Ascending aorta (tissue), 2 donors: ENCODE measurements around the gene PLEKHG2. TPM values are rescaled to one million over a fixed set of nuclear protein-coding genes. Genes with fewer than 3 reads are reported as not detected.
A peak's percentile ranks its signal among the peaks of the same experiment; 100 is the strongest.

Experiments
- DNase-seq, 2 donors: peaks; one replicate each; pipeline ENCODE4 v3.0.0-alpha.2; 2019; ENCODE audit warnings: low spot score in 2 of 2
- H3K27ac ChIP-seq, 2 donors: fragments of 200-600 bp; sonication (generic); one replicate each; pipeline ENCODE4 v1.5.1; 2016 to 2017; ENCODE audit warnings: mild to moderate bottlenecking in 1 of 2
- H3K27me3 ChIP-seq: fragments of 200-600 bp; sonication (generic); one replicate; pipeline ENCODE4 v1.5.1; 2017
- H3K36me3 ChIP-seq, 2 donors: fragments of 200-600 bp; sonication (generic); one replicate each; pipeline ENCODE4 v1.5.1; 2016
- H3K4me1 ChIP-seq, 2 donors: fragments of 200-600 bp; sonication (generic); one replicate each; pipeline ENCODE4 v1.5.1; 2016 to 2017; ENCODE audit warnings: mild to moderate bottlenecking in 1 of 2
- H3K4me3 ChIP-seq, 2 donors: fragments of 200-600 bp; sonication (generic); one replicate each; pipeline ENCODE4 v1.5.1; 2016 to 2017; ENCODE audit warnings: mild to moderate bottlenecking in 1 of 2
- H3K9me3 ChIP-seq, 2 donors: fragments of 200-600 bp; sonication (generic); one replicate each; pipeline ENCODE4 v1.5.1; 2016
- intact Hi-C: fragments of 100-400 bp; cut with DNase I; formaldehyde crosslinking; loops from one replicate; pipeline ENCODE4 v1.15.1; 2023
- total RNA-seq: library from RNA; depleted of rRNA; stranded (reverse); fragments of >200 nt; gene quantifications from one replicate; pipeline ENCODE4 v1.1.0, GENCODE V29; 2016
- TF ChIP-seq, protein P1 (sequence below), 3 experiments: fragments of 200-600 bp in 2 of 3; fragments of 450-650 bp in 1 of 3; sonication (generic) in 2 of 3; IDR thresholded peaks; one replicate each; pipeline ENCODE4 v1.5.1; 2016 to 2019; ENCODE audit warnings: antibody characterized with exemption in 3 of 3, mild to moderate bottlenecking in 1 of 3, moderate library complexity in 1 of 3

Gene PLEKHG2
- total RNA-seq, 1 donor from 2014 or later: 52.9 TPM

DNA sequence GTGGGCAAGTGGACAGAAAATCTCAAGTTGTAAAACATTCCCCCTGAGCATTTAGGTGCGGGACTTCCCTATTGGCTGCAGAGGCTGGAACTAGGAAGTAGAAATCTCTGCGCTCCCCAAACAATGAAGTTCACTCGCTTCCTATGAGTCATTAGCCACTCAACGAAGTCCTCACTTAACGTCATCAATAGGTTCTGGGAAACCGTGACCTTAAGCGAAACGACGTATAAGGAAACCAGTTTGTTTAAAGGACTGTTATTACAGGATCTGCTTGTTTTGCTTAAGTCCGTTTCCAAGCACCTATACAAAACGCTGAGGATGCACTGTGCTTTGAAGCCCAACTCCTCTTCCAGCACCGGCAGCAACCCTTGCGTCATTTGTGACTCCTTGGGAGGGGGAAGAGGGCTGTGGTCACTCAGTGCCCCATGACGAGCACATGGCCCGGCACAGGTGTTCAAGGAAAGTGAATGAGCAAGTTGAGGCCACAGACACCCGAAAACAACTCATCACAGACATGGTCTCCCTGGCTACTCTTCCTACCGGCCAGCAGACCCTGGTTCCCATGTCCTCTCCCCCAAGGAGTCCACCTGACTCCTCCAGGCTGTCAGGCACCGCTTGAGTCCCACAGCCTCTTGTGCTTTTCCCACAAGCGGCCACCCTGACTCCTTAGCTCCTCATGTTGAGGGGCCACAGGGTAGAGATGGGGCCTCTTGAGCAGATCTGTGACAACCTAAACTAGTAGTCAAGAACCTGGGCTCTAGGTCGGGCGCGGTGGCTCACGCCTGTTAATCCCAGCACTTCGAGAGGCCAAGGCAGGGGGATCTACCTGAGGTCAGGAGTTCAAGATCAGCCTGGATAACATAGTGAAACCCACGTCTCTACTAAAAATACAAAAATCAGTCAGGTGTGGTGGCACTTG is 18.5 kb downstream of the PLEKHG2 start:
- no peaks in the 10 kb centered on the region for H3K9me3 ChIP-seq
- intact Hi-C loops: no loop called here
- H3K27me3 ChIP-seq: no peaks in the 10 kb centered on the region
- H3K27ac ChIP-seq: peak overlapping the region; percentile 51 to 78
- H3K36me3 ChIP-seq: peaks cover 25 to 40% of the 10 kb centered on the region in 2 donors
- peak; percentile 65 to 82 for DNase-seq
- H3K4me1 ChIP-seq: peaks cover 13 to 36% of the 10 kb centered on the region in 2 donors
- no peak overlapping the region for H3K4me3 ChIP-seq
- TF ChIP-seq, protein P1, sequence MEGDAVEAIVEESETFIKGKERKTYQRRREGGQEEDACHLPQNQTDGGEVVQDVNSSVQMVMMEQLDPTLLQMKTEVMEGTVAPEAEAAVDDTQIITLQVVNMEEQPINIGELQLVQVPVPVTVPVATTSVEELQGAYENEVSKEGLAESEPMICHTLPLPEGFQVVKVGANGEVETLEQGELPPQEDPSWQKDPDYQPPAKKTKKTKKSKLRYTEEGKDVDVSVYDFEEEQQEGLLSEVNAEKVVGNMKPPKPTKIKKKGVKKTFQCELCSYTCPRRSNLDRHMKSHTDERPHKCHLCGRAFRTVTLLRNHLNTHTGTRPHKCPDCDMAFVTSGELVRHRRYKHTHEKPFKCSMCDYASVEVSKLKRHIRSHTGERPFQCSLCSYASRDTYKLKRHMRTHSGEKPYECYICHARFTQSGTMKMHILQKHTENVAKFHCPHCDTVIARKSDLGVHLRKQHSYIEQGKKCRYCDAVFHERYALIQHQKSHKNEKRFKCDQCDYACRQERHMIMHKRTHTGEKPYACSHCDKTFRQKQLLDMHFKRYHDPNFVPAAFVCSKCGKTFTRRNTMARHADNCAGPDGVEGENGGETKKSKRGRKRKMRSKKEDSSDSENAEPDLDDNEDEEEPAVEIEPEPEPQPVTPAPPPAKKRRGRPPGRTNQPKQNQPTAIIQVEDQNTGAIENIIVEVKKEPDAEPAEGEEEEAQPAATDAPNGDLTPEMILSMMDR (IDR thresholded peaks at IDR 0.05): no peak

DNA sequence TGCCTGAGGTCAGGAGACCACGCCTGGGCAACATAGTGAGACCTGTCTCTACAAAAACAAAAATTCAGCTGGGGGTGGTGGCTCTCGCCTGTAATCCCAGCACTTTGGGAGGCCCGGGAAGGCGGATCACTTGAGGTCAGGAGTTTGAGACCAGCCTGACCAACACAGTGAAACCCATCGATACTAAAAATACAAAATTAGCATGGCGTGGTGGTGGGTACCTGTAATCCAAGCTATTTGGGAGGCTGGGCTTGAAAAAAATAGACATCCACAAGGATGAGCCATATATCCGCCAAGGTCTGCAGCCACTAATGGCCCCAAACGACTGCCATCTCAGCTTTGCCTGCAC is 20.2 kb downstream of the PLEKHG2 start:
- TF ChIP-seq, protein P1 (IDR thresholded peaks at IDR 0.05): no peak
- Histone ChIP-seq H3K4me1 (peaks cover 16 to 43% of the 10 kb centered on the region in 2 donors), H3K27me3 (no peaks in the 10 kb centered on the region), H3K36me3 (peaks cover 25 to 40% of the 10 kb centered on the region in 2 donors), H3K9me3 (no peaks in the 10 kb centered on the region), H3K27ac (no peak overlapping the region), H3K4me3 (no peak overlapping the region)
- intact Hi-C loops: no loop called here
- no peak for DNase-seq

DNA sequence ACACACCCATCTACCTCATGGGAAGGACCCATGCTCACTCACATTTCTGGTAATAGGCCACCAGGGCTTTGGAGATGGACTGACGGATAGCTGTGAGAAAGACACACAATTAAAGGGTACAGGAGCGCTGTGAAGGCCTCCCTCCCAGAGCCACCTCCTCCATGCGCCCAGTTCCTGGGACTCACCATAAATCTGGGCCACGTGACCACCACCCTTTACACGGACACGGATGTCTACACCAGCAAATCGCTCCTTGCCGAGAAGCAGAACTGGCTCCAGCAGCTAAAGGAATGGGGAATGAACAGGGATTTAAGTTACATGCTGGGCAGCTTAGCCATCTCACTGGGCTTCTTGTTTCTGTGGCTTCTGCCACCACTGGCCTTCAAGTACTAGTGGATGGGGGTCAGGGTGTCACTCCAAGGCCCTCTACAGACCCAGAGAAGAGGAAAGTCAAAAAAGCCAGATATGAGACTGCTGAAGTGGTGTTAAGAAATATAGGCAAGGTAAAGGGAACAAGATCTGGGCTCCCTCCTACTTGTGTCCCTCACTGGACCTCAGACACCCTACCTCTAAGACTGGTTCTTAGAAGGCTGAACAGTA is 21.1 kb downstream of the PLEKHG2 start:
- TF ChIP-seq, protein P1 (IDR thresholded peaks at IDR 0.05): no peak
- peaks cover 12 to 36% of the 10 kb centered on the region in 2 donors for H3K4me1 ChIP-seq
- peaks cover 25 to 40% of the 10 kb centered on the region in 2 donors for H3K36me3 ChIP-seq
- peak overlapping the region in 1 of 2 donors; percentile 82 for H3K4me3 ChIP-seq
- DNase-seq: no peak
- no peaks in the 10 kb centered on the region for H3K9me3 ChIP-seq
- H3K27me3 ChIP-seq: no peaks in the 10 kb centered on the region
- intact Hi-C loops: no loop called here
- H3K27ac ChIP-seq: no peak overlapping the region

DNA sequence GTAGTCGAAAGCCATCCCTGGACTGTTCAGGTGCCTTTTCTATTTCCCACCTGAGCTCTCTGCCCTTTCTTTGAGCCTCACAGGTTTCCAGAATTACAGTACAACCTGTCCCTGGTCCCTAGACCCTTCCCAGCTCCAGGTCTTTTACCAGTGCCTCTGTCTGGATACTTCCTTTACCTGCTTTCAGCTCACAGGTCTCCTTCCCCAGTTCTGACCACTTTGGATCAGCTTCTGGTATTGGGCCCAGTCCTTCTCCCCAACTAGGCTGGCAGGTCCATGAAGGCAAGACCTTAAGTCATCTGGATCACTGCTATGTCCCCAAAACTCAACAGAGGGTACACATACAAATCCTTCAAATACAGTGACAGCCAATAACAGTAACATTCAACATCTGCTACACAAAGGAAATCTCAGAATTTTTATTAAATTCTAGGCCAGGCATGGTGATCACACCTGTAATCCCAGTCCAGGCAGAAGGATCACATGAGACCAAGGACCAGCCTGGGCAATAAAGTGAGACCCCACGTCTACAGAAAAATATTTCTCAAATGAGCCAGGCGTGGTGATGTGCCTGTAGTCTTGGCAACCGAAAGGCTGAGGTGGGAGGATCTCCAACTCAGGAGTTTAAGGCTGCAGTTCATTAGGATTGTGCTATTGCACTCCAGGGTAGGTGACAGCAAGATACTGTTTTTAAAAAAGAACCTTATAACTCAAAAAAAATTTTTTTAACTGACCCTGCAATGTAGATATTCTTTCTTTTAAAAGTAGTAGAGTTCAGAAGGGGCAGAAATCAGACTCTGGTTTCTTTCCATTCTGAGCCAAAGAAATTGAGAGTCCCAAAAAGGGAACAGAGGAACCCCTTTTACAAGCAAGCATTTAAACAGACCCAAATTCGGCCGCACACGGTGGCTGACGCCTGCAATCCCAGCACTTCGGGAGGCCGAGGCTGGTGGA is 21.9 kb downstream of the PLEKHG2 start:
- peak overlapping the region; percentile 72 to 82 for H3K4me3 ChIP-seq
- intact Hi-C loops: no loop called here
- peaks cover 25 to 40% of the 10 kb centered on the region in 2 donors for H3K36me3 ChIP-seq
- no peaks in the 10 kb centered on the region for H3K9me3 ChIP-seq
- TF ChIP-seq, protein P1 (IDR thresholded peaks at IDR 0.05): no peak
- no peak for DNase-seq
- H3K27me3 ChIP-seq: no peaks in the 10 kb centered on the region
- H3K4me1 ChIP-seq: peaks cover 10 to 28% of the 10 kb centered on the region in 2 donors
- peak overlapping the region; percentile 72 to 74 for H3K27ac ChIP-seq
